Activated CD4-positive, alpha-beta T cell treated with anti-CD3 and anti-CD28 coated beads, Interleukin-2, amount 50 U/mL, for 1 hour (primary cell): Measurements from ENCODE around the gene RNF220.

Source experiments
- DNase-seq: peaks from one replicate; pipeline ENCODE4 v3.0.0-alpha.2; 2020

Gene RNF220

GRCh38 chr1:44641126-44642102, 236.4 kb downstream of the RNF220 start:
- no peak for DNase-seq

- DNase-seq: no peak
Observed at GRCh38 chr1:44642255-44642654, 237.2 kb downstream of the RNF220 start.

- DNase-seq: no peak
Observed at GRCh38 chr1:44642925-44643324, 237.9 kb downstream of the RNF220 start.

DNA sequence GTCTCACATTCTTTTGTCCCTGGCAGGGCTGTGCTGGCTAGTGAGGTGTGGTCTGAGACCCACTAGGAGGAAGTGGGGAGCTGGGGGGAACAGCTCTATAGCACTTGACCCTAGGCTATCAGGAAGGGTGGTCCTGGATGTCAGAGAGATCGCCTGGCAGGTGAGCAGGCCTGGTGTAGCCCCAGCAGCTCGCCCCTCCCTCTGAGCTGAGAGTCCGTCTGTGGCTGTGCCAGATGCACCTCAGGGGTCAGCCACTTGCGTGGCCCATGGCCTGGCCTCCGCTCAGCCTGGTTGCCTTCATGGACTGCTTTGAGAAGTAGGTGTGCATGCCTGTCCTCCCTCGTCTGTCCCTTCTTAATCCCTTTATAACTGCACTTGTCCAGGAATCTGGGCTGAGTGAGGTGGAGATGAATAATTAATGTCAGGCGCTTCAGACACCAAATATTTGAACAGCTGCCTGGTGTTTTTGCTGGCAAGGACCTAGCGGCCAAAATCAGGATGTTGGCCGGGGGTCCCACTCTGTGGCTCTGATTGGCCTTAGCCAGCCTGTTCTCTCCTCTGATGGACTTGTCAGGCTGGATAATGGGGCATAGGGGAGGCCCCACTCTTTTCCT, 238.8 kb downstream of the RNF220 start:
- no peak for DNase-seq

GRCh38 chr1:44644806-44645205, 239.8 kb downstream of the RNF220 start:
- no peak for DNase-seq

DNA sequence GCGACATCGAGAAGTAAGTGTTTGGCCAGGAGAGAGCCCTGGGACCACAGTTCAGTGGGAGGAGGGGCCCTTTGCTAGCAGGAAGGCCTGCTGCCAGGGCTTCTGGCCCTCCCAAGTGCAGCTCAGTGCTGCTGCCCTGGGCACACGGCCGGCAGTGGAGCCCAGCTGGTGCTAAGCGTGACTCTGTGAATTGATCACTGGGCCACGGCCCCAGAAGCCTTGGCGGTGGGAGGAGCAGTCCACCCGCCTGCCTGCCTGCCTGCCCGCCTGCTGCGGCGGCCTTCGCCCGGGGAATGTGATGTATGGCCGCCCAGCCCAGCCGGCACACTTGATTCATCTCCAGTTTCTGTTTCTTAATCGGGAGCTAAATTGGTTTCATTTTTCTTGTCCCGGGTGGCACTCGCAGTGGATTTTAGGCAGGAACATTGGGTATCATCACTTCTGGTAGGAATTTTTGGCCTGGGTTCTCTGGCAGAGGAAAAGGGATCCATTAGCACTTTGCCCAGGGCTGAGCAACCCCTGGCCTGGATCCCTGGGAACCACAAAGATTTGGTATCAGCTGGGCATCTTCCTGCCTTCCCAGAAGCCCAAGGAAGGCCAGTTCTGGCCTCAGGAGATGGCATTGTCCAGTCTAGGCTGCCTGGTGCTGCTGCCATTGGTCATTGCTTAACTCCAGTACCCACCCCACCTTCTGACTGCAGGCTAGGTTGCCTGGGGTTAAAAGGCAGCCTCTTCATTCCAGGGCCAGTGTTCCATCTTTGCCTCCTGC, 240.6 kb downstream of the RNF220 start:
- DNase-seq: no peak

DNA sequence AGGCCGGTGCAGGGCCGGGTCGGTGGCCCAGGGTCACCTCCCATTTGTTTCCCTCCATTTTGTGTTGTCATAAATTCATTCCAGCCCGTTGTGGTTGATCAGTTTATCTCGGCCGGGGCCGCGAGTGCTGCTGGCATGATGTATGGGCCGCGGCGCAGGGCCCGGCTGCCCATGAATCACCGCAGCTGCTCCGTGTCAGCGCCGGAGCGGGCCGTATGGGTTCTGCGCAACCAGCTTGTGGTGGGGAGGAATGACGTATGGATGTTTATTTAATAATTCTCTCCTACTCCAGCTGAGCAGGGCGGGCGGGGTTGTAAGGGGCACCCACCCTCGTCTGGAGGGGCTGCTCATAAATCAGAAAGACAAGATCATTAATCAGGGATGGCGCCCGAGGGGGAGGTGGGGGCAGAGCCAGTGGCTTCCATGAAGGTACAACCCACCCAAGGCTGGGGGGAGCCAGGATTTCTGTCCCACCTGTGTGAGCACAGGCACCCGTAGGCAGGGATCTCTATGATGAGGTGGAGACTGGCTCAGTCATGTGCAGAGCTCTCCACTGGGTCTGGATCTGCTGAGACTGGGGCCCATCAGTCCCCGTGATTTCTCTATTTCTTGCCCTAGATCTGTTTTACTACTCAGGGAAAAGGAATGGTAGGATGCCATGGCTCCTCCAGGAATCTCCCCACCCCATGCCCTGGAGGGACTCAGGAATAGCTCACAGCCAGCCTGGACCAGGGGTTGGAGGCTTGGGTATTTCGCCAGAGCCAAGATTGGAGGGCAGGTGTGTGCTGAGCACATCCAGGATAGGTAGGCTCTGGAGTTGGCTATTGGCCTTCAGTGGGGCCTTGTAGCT, 241.4 kb downstream of the RNF220 start:
- DNase-seq: no peak

- DNase-seq: no peak
Observed at GRCh38 chr1:44647896-44648295, 242.8 kb downstream of the RNF220 start.

- DNase-seq: no peak
Observed at GRCh38 chr1:44648529-44649250, 243.6 kb downstream of the RNF220 start.

DNA sequence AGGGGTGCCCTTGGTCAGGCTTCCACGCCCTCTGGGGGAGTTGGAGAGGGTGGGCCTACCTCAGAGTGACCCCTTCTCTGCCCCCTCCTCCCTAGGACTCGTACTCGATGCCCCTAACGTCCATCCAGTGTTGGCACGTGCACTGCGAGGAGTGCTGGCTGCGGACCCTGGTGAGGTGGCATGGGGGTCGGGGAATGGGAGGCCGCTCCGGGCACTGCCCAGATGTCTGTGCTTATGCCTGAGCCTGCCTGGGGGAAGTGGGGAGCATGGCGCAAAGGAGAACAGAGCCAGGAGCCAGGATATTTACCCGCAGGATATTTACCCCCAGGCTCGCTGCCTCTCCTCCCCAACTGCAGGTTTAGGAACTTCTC, 244.7 kb downstream of the RNF220 start:
- DNase-seq: no peak

DNA sequence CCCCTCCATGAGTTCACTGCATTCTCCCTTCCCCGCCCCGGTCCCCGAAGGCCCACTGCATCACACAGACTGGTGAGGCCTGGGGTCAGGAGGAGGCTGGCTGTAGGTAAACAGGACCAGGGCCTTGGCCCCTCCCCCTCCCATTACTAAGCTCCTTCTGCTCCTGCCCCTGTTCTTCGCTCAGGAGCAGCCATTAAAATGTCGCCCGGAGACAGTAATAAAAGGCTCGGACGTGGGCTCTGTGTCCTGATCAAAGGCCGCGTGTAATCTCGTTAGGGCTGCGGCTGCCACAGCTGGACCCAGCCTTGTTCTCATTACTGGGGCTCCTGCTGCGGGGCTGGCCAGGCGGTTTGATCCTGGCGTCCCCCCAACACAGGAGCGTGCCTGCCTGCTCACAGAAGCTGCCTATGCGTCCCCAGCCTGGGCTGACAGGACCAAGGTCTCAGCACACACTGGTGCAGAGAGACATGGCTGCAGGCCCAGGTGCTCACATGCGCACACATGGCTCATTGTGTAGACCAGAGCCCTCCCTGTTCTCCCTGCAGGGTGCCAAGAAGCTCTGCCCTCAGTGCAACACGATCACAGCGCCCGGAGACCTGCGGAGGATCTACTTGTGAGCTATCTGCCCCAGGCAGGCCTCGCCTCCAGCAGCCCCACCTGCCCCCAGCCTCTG, 245.2 kb downstream of the RNF220 start:
- DNase-seq: no peak

DNA sequence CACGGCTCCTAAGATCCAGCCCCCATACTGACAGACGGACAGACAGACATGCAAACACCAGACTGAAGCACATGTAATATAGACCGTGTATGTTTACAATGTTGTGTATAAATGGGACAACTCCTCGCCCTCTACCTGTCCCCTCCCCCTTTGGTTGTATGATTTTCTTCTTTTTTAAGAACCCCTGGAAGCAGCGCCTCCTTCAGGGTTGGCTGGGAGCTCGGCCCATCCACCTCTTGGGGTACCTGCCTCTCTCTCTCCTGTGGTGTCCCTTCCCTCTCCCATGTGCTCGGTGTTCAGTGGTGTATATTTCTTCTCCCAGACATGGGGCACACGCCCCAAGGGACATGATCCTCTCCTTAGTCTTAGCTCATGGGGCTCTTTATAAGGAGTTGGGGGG, 246.0 kb downstream of the RNF220 start:
- DNase-seq: no peak

DNA sequence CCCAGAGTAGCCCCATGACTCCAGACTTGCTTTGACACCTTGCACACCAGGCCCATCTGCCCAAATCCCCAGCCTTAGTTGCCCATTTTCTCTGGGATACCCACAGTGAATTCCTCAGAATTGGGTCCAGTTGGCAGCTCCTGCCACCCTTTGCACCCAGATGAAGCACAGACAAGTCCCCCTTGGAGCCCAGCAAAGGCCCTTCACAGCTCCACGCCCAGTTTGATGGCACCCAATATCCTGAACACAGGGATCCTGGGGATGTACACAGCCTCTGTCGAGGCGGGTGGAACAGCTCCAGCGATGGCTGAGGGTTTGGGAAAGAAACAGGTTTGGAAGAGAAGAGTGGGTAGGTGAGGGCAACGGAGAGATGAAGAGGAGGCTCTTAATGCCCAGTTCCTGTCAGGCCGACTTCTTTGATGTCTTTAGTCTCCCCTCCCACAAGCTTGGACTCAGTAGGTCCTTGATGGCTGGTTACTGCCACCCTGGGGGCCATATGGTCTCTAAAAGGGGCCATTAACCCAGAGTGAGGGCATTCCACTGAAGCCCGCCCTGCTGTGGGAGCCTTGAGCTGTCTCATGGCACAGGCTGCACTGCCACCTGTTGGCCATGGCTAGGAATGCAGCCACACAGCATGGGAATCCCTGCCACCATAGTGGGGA, 247.5 kb downstream of the RNF220 start:
- DNase-seq: peak; percentile 75

DNA sequence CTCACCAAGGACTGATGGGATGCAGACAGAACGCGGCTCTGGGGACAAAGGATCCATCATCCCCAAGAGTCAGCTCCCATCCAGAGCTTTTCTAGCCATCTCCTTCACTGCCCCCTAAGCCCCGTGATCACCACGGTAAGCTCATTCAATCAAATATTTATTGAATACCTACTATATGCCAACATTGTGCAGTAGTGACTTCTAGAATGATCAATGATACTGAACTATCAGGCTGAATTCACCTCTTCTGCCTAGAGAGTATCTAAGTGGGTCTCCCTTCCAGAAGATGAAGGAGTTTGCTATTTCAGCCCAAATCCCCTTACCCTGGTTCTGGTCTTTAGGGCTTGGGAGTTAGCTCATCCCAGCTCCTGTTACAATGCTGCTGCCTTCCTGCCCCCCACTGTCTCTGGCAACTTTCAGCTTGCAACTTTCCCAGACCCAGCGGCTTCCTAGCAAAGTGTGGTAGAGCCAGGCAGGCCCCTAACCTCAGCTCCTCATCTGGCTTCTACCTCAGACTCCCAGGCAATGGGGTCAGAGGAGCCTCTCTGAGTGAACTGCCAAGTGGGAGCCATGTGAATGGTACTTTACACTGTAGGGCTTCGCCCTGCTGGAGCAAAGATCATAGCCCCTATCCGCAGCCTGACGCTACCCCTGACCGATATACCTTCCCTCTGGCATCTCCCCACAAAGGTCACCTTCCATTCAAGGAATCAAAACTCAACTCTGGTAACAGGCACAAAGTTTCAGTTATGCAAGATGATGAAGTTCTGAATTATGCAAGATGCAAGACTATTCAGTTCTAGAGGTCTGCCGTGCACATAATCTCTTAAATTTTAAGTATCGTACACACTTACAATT, 248.3 kb downstream of the RNF220 start:
- no peak for DNase-seq

GRCh38 chr1:44654621-44655187, 249.6 kb downstream of the RNF220 start:
- DNase-seq: no peak

DNA sequence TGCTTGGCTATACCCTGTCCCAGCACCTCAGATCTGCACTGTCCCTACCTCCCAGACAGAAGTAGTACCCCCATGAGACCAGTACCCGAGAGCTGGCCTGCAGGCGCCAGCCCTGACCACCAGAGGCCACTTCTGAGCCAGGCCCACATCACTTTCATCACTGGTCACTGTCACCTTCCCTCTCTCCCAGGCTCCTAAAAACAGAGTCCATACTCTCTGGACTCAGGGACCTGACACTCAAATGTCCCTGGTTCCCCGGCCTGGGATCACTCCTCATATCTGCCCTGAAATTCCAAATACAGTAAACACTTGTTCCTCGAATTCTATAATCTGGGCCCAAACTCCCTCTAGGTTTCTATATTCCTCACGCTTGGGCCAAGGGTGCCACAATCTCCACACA, 250.6 kb downstream of the RNF220 start:
- no peak for DNase-seq

GRCh38 chr1:44659566-44659965, 254.5 kb downstream of the RNF220 start:
- no peak for DNase-seq

GRCh38 chr1:44660176-44660575, 255.1 kb downstream of the RNF220 start:
- no peak for DNase-seq
